Sigmoid colon (tissue), 4 donors: ENCODE data around the gene PFDN1.

ENCODE experiments used
- EP300 ChIP-seq, 4 donors: sonication (generic); formaldehyde crosslinking; IDR thresholded peaks; one replicate each; pipeline ENCODE4 v1.6.1; 2017; ENCODE audit warnings: antibody characterized with exemption in 4 of 4
- POLR2A ChIP-seq, 2 donors: fragments of 450-650 bp; IDR thresholded peaks; one replicate each; pipeline ENCODE4 v1.6.1; 2016; ENCODE audit warnings: antibody characterized with exemption in 2 of 2, mild to moderate bottlenecking in 2 of 2, moderate library complexity in 2 of 2
- TF ChIP-seq, protein P1 (sequence below), 4 experiments: fragments of 450-650 bp in 3 of 4; fragments of 200-600 bp in 1 of 4; IDR thresholded peaks; one replicate each; pipeline ENCODE4 v1.5.1; 2016 to 2019; ENCODE audit warnings: antibody characterized with exemption in 4 of 4, mild to moderate bottlenecking in 3 of 4, moderate library complexity in 2 of 4

DNA sequence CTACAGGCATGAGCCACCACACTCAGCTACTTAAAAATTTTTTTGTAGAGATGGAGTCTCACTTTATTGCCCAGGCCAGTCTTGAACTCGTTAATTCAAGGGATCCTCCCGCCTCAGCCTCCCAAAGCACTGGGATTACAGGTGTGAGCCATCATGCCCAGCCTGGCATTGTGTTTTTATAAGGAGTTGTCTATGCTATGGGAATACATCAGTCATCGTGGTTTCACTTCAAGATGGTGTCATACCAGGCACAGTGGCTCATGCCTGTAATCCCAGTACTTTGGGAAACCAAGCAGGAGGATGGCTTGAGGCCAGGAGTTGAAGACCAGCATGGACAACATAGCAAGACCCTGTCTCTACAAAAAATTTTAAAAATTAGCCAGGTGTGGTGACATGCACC, 78.2 kb downstream of the PFDN1 start:
- TF ChIP-seq, protein P1, sequence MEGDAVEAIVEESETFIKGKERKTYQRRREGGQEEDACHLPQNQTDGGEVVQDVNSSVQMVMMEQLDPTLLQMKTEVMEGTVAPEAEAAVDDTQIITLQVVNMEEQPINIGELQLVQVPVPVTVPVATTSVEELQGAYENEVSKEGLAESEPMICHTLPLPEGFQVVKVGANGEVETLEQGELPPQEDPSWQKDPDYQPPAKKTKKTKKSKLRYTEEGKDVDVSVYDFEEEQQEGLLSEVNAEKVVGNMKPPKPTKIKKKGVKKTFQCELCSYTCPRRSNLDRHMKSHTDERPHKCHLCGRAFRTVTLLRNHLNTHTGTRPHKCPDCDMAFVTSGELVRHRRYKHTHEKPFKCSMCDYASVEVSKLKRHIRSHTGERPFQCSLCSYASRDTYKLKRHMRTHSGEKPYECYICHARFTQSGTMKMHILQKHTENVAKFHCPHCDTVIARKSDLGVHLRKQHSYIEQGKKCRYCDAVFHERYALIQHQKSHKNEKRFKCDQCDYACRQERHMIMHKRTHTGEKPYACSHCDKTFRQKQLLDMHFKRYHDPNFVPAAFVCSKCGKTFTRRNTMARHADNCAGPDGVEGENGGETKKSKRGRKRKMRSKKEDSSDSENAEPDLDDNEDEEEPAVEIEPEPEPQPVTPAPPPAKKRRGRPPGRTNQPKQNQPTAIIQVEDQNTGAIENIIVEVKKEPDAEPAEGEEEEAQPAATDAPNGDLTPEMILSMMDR (IDR thresholded peaks at IDR 0.05): no peak
- TF ChIP-seq POLR2A (IDR thresholded peaks at IDR 0.05) (no peak), EP300 (IDR thresholded peaks at IDR 0.05) (no peak)
